Measurements from ENCODE around the gene PPP2R5B.

PPP2R5B gene

GRCh38 chr11:64890522-64890939 lies 34.0 kb upstream of the PPP2R5B start:
- DNase-seq = no peak

- no peak for DNase-seq
Measured at GRCh38 chr11:64891215-64891848, 33.2 kb upstream of the PPP2R5B start.

- no peak for DNase-seq
Measured at GRCh38 chr11:64891880-64892279, 32.6 kb upstream of the PPP2R5B start.

- no peak for DNase-seq
Measured at GRCh38 chr11:64892411-64892831, 32.1 kb upstream of the PPP2R5B start.

GRCh38 chr11:64892838-64893193 lies 31.7 kb upstream of the PPP2R5B start:
- DNase-seq = no peak

GRCh38 chr11:64893194-64894069 lies 31.1 kb upstream of the PPP2R5B start:
- no peak for DNase-seq

- DNase-seq = peak; percentile 63
Measured at GRCh38 chr11:64894070-64894811, 30.2 kb upstream of the PPP2R5B start.

GRCh38 chr11:64894812-64895452 lies 29.6 kb upstream of the PPP2R5B start:
- no peak for DNase-seq

GRCh38 chr11:64896448-64897022 lies 28.0 kb upstream of the PPP2R5B start:
- DNase-seq = no peak

- DNase-seq = no peak
Measured at GRCh38 chr11:64897381-64898075, 27.0 kb upstream of the PPP2R5B start.

- no peak for DNase-seq
Measured at GRCh38 chr11:64898076-64898445, 26.4 kb upstream of the PPP2R5B start.

- no peak for DNase-seq
Measured at GRCh38 chr11:64898541-64898940, 25.9 kb upstream of the PPP2R5B start.

GRCh38 chr11:64900263-64900678 lies 24.2 kb upstream of the PPP2R5B start:
- DNase-seq = no peak

GRCh38 chr11:64900774-64901173 lies 23.7 kb upstream of the PPP2R5B start:
- DNase-seq = no peak

- DNase-seq = no peak
Measured at GRCh38 chr11:64902102-64902900, 22.2 kb upstream of the PPP2R5B start.

- no peak for DNase-seq
Measured at GRCh38 chr11:64903291-64903833, 21.1 kb upstream of the PPP2R5B start.

GRCh38 chr11:64905516-64906313 lies 18.8 kb upstream of the PPP2R5B start:
- DNase-seq = no peak

- no peak for DNase-seq
Measured at GRCh38 chr11:64906314-64906635, 18.2 kb upstream of the PPP2R5B start.

GRCh38 chr11:64908766-64909165 lies 15.7 kb upstream of the PPP2R5B start:
- DNase-seq = no peak

- no peak for DNase-seq
Measured at GRCh38 chr11:64909653-64910343, 14.7 kb upstream of the PPP2R5B start.

All from NCI-H2107 (cell line).